ENCODE data around the gene TSPAN18.

Gene TSPAN18

DNA sequence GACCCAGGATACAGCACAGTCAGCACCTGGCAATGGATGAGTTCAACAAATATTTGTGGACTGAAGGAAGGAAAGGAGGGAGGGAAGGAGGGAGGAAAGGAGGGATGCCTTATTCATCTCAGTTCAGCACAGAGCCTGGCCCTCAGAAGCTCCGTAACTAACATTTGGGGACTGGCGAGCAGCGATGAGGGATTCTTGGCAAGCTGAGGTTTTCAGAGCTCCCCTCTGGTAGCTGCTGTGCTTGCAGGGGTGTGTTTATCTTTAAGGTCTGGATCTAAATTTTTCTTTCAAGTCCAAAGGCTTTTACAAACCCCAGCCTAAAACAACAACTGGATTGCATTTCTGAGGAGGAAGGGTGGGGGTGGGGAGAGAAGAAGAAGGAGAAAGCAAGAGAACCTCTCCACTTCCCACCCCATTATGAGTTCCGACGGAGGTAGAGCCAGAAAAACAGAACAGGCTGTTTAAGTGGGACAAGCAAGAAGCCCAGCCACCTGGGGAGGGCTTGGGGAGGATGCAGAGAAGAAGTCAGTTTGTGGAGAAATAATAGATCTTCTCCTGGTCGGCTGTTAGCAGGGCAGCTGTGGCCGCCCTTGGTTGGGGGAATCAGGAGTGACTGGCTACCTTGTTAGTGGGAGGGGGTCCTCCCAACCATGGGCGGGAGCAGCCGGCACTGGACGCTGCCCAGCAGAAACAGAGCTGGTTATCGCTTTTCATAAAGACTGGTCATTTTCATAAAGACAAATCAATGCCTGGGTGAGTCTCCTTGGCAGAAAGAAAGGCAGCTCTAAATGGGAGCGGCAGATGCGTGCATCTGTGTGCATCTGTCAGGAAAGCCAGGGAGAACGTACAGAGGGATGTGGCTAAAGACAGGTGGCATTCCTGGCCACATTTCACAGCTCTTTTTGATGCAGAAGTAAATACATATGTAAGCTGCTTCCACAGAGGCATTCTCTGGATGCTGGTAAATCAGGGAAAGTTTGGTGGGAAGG lies 78.0 kb downstream of the TSPAN18 start:
- no peak for DNase-seq

DNA sequence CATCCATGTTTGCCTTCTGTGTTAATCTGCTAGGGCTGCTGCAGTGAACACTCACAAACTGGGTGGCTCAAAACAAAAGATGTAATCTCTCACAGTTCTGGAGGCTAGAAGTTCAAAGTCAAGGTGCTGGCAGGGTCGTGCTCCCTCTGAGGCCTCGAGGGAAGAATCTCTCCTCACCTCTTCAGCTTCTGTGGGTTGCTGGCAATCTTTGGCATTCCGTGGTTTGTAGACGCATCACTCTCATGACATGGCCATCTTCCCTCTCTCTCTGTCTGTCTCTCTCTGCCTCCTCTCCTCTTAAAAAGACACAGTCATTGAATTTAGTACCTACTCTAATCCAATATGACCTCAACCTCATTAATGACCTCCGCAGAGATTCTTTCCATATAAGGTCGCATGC lies 78.8 kb downstream of the TSPAN18 start:
- no peak for DNase-seq

DNA sequence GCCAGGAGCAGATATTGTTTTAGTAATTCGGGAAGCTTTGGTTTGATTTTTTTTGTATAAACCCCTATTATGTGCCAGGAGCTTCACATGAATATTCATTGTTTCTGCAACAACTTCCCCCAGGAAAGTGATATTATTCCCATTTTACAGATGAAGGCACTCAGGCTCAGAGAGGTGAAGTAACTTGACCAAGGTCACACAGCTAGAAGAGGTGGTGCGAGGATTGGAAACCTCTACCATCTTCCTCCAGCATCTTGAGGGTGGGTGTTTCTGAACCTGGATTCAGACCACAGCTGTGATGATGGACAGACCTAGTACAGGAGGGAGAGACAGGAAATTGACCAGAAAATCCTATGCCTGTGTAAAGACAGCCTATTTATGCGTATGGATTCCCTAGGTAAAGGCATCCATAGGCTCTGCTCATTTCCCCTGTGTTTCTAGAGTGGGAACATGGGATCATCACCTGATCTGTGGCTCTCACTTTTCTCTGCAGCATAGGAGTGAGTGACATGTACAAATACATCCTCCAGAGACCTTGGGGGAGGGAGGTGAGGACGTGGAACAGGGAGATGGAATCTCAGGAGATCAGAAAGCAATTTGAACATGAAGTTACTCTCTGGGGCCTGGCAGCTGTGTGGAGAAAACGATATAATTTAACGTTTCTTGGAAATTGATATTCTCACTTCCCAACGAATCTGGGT lies 81.4 kb downstream of the TSPAN18 start:
- no peak for DNase-seq

DNA sequence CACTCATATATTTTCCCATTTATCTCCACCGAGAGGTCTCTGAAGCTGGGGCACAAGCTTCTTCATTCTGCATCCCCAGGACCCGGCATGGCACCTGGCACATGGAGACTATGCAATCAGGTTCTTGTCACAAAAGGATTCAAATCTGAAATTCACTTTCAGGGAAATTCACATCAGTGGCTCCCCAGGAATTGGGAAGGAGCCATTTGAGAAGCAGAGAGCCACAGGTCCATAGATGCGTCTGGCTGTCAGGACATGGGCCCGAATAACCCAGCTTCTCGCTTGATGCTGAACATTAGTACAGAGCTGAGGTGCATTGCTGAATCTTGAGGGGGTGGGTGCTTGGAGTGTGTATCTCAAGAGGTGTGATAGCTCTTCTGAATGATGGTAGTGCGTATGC lies 82.5 kb downstream of the TSPAN18 start:
- no peak for DNase-seq

DNA sequence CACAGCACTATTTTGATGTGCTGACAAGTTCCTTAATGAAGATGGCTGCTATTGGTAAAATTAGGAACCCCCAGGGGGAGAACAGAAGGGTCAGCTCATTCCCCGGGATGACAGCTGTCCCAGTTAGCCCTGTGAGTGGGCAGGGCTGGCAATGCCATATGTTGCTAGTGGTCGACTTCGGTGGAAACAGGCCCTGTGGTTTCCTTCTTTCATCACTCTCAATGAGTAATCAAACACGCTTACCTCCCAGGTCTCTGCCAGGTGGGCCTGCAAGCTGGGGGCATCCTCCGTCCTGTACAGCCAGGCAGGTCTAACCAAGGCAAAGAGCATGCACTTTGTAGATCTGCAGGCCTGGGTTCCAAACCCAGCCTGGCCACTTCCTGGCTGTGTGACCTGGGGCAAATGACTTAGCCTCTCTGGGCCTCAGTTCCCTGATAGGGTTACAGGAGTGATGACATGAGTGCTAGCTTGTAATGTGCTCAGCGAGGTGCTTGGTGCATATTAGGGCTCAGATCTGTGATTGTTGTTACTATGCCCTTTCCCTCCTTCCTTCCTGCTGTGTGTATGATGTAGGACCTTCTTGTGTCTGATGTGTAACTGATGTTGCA lies 85.2 kb downstream of the TSPAN18 start:
- DNase-seq, result no peak

DNA sequence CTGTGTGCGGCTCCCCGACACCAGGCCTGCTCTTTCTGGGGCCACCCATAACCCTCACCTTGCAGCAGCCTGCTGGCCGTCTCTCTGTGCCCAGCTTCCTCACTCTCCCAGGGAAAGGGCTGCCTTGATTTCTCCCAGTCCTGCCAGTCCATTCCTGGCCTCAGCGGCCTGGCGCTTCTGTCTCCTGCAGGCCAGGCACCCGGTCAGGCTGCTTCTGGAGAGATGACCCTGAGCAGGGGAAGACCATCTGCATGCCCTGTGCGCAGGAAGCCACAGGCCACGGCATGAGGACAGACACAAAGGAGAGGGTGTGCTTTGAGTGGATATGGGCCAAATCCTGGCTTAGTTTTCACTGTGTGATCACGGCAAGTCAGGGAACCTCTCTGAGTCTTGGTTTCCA lies 86.2 kb downstream of the TSPAN18 start:
- DNase-seq, result no peak

DNA sequence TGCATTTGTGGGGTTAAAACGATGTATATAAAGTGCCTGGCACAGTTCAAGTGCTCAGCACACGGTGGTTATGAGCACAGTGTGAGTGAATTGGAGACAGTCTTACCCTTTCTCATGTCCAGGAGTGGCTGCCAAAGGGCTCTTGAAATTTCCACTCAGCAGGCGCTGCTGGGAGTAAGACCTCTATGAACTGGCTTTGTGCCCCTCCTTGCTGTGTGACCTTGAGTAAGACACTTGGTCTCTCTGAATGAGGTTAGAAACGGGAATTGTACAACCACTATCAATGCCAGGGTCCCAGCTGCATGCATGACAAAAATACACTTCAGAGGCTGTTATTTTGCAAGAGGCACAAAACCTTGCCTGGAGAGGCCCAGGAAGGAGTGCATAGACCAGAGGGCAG lies 86.6 kb downstream of the TSPAN18 start:
- DNase-seq, result peak; percentile 37

DNA sequence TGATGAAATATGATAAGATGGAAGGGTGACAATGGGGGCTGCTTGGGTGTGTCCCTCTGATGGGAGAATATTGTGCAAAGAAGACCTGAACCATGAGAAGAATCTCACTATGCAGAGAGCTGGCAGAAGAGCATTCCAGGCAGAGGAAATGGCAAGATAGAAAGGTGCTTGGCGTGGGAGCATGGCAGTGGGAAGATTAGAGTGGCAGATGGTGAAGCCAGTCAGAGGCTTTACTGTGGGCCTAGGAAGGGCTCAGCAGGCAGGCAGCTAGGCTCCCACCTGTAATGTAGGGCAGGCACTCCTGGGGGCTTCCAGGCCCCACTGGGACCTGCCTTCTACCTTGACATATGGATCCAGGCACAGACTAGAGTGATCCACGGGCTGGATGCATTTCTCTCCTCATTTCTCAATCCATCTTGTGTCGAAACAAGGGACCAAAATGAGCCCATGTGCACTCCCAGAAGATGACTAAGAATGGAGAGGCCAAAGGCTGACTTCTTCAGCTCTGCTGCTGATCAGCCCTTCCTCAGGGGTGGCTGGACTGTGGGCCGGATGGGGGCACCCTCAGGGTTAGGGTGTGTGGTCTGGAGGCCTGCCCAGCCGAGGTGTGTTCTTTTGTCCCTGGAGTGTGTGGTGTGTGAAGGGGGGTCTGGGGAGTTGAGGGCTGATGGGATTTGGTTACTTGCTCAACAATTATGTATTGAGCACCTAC lies 88.3 kb downstream of the TSPAN18 start:
- DNase-seq, result no peak

DNA sequence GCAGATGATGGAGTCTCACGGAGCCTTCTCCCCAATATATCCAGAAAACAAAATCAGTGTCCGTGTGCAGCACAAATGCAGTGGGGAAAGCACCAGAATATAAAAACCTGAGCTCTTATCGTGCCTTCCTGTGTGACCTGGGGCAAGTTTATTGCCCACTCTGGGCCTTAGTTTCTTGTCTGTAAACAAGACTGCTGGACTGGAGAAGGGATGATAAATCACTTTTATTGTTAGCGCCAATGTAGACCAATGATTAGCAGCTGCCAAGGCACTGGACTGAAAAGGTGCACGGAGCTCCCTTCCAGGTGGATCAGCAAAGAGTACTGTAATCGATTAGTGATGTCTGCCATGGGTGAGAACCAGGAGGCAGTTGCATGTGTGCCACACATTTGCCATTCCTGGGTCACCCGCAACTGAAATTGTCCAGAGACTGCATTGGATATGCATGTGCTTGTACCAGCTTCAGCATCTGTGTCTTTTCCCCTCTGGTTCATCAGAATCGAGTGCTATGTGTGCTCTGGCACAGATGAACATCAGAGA lies 89.2 kb downstream of the TSPAN18 start:
- no peak for DNase-seq

DNA sequence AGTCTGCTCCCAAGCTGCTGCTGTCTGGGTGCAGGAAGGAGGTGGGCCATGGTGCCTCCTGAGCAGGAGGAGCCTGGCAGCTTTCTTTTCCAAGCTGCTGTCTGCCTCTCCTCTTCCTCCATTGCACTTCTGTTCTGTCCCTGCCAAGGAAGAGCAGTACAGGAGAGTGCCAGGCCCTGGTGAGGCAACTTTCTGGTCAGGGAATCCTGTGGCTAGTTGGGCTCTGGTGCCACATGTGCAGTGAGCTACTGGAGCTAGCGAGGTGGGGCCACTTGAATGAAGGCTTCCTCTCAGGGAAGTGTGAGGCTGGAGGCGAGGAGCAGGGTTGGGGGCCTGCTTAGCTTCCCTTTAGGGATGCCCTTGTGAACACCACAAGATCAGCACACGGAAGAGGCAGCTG lies 90.0 kb downstream of the TSPAN18 start:
- DNase-seq, result no peak

DNA sequence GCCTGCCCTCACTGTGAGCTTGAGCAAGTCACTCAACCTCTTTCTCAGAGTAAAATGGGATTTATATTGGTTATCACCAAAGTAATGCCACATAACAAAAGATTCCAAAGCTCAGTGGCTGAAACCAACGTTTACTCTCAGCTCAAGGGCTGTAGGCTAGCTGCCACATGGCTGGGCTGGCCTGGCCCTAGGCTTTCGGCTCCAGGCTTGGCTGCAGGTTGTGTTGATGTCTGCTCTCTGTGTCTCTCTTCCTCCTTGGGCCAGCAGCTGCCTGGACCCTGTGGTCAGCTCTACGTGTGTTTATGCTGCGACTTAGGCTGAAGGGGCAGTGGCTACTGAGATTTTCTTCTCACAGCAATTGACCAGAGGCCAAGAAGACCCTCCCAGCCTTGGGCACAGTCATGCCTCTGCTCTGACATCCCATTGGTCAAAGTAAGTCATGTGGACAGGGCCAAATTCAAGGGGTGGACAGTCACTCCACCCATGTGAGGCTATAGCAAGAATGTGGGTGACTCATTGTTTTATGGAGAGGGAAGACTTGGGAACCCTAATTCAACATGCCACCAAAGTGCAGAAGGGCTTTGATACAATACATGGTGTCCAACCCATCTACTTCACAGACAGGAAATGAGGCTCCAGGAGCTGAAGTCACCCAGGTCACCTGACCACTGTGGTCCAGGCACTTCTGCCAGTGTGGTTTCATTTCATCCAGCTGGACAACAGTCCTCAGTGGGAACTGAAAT lies 90.6 kb downstream of the TSPAN18 start:
- DNase-seq, result no peak

DNA sequence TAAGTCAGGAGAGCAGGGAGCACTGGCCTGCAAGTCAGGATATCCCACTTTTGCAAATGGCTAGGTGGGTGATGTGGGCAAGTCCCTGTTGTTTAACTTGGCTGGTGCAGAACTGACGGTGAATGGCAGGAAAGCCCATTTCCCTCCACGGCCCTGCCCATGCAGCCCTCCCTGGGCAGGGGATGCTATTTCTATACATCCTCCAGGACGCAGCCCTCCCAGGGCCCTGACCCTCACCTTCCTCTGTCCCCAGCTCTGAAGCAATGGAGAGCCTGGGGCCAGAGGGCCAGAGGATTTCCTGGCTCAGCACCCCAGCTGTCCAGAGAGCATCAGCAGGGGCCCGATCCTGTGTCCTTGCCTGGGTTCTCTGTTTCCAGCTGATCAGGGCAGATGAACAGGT lies 91.3 kb downstream of the TSPAN18 start:
- no peak for DNase-seq

DNA sequence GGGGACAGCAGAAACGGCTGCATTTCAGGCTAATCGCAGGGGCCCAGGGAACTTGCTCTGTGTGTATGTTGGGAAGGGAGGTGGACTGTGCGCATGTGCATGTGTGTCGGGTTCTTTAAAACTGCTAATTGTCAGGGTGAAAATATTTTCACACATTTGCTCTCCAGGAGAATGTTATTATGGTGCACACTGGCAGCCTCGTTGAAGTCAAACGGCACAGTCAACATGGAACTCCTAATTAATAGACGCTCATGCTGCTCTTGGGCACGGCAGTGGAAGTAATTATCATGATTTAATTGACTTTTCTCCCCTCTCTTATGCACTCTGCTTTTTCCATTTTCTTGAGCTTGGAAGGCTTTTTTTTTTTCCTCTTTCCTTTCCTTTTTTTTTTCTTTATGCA lies 92.6 kb downstream of the TSPAN18 start:
- no peak for DNase-seq

DNA sequence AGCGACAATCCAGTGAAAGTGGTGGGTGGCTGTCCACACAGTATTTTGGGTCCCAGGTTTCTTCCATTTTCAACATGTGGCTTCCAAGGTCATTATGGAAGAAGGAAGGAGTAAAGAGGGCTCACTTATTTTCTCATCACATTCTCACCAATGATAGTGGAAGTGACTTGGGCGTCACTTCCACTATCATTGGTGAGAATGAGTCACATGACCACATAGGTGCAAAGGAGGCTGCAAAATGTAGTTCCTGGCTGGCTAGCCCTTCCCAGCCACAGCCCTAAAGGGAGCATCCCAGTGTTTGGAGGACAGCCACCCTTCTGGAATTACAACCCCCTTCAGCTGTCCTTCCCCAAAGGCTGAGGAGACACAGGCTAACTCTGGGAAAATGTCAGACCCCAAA lies 95.6 kb downstream of the TSPAN18 start:
- no peak for DNase-seq

DNA sequence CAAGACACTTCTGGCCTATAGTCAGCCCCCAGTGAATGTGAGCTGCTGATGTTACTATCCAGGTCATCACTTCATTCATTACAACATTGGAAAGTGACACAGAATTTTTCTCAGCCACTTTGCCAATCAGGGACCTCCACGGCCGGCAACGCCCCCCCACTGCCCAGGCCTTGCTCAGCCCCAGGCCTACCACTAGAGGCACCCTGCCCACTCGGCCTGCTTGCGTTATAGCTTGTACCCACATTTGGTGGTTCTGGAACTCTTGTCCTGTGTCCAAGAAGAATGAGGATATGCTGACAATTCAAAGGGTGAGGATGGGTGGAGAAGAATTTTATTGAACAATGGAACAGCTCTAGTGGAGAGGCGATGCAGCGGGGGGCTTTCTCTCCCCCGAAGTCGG lies 96.2 kb downstream of the TSPAN18 start:
- no peak for DNase-seq

DNA sequence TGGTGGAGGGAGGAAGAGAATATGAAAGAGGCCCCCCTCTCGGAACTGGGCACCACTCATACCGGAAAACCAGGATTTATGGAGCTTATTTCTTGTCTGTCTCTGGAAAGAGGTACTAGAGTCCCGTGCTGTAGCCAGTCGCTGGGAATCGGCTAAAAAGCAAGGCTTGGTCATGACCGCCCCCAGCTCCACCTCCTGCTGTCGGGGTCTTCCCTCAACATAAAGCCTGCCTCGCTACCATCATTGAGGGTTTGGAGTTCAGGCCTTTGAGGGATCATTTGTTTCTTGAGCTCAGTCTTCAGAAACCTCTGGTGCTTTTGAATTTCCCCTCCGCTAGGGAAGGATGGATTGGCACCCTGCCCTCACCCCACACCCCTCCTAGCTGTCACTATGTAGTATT lies 97.1 kb downstream of the TSPAN18 start:
- DNase-seq, result no peak

DNA sequence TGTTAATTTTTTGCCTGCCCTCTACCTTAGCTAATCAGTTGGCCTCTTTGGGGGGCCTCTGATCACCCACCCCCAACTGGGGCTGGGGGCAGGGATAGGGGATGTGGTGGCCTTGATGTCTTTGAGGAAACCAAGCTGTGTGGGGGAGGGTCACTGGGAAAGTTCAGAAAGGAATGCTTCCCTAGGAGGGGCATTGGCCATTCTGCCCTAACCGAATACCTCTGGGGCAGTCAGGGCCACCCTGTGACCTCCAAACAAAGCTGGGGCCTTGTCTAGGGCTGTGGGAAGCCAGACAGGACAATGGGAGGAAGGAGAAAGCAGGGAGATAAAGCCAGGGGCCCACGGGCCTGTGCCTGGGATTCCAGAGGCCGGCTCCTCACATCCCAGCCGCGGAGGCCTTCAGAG lies 97.5 kb downstream of the TSPAN18 start:
- DNase-seq, result no peak

DNA sequence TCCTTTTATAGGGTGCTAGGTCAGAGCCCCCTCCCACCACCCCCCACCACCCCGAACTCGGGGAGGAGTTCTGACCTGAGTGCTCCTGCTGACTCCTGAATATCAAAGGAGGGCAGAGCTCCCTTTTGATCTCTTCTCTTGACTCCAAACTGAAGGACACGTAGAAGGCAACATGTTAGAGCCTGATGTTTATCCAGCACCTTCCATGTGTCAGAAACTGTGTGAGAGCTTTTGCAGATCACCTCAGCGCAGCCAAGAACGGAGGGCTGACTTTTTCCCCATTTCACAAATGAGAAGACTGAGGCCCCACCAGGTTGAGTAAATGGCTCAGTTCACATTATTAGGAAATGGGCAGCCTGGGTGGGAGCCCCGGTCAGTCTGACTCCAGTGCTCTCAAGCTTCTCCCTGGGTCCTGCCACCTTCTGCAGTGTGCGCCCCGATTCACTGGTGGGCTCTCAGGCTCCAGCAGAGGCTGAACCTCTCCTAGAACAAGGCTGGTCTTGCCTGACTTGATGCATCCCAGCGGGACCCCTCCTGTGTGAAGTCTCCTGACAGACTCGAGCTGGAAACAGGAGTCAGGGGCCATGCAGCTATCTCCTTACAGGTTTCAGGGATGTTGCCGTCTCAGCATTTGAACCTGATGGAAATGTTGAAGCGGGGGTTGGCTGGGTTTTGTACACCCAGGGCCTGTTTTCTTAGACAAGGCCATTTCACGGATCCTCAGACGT lies 98.5 kb downstream of the TSPAN18 start:
- no peak for DNase-seq

DNA sequence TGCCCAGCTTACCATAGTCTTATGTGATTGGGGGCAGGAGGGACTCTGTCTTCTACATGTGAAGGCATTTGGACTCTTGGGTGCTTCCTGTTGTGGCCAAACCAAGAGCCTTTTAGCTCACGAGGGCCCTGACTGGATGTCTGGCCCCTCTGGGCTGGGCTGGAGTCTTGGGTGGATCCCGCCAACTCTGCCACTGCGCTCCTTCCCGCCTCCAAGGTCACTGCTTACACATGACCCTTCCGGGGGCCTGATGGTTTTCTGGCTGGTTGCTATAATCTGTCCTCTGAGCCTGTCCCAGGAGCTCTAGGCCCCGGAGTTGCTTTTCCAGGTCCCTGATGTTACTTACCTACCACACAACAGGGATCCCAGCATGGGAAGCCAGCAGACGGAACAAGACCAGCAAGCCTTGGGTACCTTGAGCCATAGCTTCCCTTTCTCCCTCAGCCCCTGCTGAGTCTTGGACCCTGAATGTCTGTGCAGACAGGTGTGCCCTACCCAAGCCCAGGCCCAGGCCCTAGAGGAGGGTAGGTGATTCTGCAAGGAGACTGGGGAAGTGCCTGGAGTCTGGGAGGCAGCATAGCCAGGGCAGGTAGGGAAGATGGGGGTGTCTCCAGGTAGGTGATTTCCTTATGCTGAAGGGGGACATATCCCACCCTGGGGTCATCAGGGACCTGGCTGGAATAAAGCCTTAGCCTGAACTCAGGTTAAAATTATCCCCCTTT lies 100.3 kb downstream of the TSPAN18 start:
- no peak for DNase-seq

DNA sequence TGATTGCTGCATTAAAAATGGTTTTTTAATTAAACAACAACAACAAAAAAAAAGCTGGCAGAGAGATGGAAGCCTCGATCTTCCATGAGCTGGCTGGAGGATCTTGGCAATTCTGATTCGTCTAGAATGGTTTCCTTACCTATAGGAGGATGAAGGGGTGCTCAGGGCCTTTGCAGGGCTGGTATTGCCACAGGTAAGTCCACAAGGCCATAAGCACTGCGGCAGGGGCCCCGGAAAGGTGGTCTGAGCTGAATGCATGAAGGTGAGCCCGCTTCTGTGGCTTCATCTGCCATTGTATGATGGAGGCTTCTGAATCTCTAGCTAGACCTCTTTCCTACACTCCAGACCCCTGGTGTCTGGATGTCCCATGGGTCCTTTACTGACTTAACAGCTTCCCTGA lies 101.5 kb downstream of the TSPAN18 start:
- no peak for DNase-seq

DNA sequence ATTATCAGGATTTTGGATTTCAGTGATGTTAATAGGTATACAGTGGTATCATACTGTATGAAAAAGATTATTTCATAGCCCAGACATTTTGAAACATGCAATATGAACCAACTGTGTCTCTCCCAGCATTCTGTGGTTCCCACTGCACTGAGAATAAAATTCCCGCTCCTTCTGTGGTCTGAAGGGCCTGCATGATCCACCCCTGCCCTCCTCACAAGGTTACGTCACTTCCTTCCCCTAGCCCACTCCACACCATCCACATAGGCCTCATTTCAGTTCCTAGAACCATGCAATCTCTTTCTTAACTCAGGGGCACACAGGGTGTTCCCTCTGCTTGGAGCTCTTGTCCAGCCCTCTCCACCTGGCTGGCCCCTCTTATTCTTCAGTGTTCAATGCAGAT lies 103.1 kb downstream of the TSPAN18 start:
- no peak for DNase-seq
